Mesenteric fat pad (tissue), 1 donor: Measurements from ENCODE around the gene MYO18A. TPM values are rescaled to one million over a fixed set of nuclear protein-coding genes. Genes with fewer than 3 reads are reported as not detected.
A peak's percentile ranks its signal among the peaks of the same experiment; 100 is the strongest.

Experiments
- DNase-seq: peaks from one replicate; pipeline ENCODE4 v3.0.0-alpha.2; 2020; ENCODE audit warnings: low spot score
- total RNA-seq: library from RNA; stranded (reverse); fragmentation: NEBNext Ultra II Directional; extraction: Animal tissue kit (Norgen Biotek cat#: 25700); gene quantifications from one replicate; pipeline ENCODE4 v1.2.1, GENCODE V29; 2021
- donor health status: DM: yes; HTN: yes; CAD: no.

The MYO18A gene
- total RNA-seq, 1 donor from 2014 or later = 48.6 TPM

GRCh38 chr17:29167393-29168078 lies 12.7 kb downstream of the MYO18A start:
- DNase-seq = no peak

- DNase-seq = no peak
These were observed 13.7 kb downstream of the MYO18A start for GRCh38 chr17:29166507-29166887.

- DNase-seq = no peak
These were observed 14.2 kb downstream of the MYO18A start for GRCh38 chr17:29165800-29166506.

GRCh38 chr17:29165261-29165660 lies 14.9 kb downstream of the MYO18A start:
- no peak for DNase-seq

- DNase-seq = no peak
These were observed 16.6 kb downstream of the MYO18A start for GRCh38 chr17:29163563-29163962.

- DNase-seq = no peak
These were observed 17.3 kb downstream of the MYO18A start for GRCh38 chr17:29162909-29163341.

GRCh38 chr17:29162082-29162908 lies 17.9 kb downstream of the MYO18A start:
- peak; percentile 35 for DNase-seq

GRCh38 chr17:29160253-29160652 lies 19.9 kb downstream of the MYO18A start:
- no peak for DNase-seq

GRCh38 chr17:29159306-29159860 lies 20.8 kb downstream of the MYO18A start:
- no peak for DNase-seq

GRCh38 chr17:29158488-29159275 lies 21.5 kb downstream of the MYO18A start:
- DNase-seq = no peak

- no peak for DNase-seq
These were observed 22.1 kb downstream of the MYO18A start for GRCh38 chr17:29158096-29158487.

- no peak for DNase-seq
These were observed 22.9 kb downstream of the MYO18A start for GRCh38 chr17:29157310-29157709.

GRCh38 chr17:29156781-29157180 lies 23.4 kb downstream of the MYO18A start:
- no peak for DNase-seq

- DNase-seq = no peak
These were observed 24.2 kb downstream of the MYO18A start for GRCh38 chr17:29155966-29156338.

- DNase-seq = no peak
These were observed 24.8 kb downstream of the MYO18A start for GRCh38 chr17:29155227-29155965.

- DNase-seq = no peak
These were observed 25.5 kb downstream of the MYO18A start for GRCh38 chr17:29154516-29155226.

GRCh38 chr17:29151567-29151966 lies 28.6 kb downstream of the MYO18A start:
- no peak for DNase-seq

- no peak for DNase-seq
These were observed 30.0 kb downstream of the MYO18A start for GRCh38 chr17:29150161-29150560.

GRCh38 chr17:29149431-29150064 lies 30.6 kb downstream of the MYO18A start:
- DNase-seq = no peak
